GM19238 (cell line): ENCODE data around the gene IGF2.

Experiments
- DNase-seq: peaks from one replicate; pipeline ENCODE4 v3.0.0; 2011; ENCODE audit warnings: low spot score; ENCODE audit not compliant: insufficient read length

The IGF2 gene

GRCh38 chr11:2093575-2094353 is 45.4 kb downstream of the IGF2 start:
- DNase-seq, result no peak

DNA sequence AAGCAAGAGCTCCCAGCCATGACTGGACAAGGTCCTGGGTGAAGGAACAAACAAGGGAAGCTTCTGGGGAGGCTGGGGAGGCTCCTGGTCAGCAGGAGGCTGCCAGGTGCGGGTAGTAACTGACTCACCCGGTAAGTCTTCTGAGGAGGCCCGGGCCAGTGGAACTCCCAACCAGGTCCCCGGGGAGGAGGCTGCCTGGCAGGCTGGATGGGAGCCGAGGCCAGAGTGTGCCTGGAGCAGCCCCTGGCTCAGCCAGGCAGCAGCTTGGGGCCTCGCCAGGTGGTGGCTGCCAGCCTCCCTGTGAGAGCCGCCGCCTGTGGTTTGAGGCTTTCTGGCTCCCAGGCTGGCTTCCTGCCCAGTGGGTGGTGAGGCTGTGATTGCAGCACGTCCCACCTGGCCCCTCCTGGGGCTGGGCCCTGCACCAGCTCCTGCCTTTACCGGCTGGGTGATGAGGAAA is 46.2 kb downstream of the IGF2 start:
- no peak for DNase-seq

GRCh38 chr11:2092464-2092910 is 46.7 kb downstream of the IGF2 start:
- no peak for DNase-seq

DNA sequence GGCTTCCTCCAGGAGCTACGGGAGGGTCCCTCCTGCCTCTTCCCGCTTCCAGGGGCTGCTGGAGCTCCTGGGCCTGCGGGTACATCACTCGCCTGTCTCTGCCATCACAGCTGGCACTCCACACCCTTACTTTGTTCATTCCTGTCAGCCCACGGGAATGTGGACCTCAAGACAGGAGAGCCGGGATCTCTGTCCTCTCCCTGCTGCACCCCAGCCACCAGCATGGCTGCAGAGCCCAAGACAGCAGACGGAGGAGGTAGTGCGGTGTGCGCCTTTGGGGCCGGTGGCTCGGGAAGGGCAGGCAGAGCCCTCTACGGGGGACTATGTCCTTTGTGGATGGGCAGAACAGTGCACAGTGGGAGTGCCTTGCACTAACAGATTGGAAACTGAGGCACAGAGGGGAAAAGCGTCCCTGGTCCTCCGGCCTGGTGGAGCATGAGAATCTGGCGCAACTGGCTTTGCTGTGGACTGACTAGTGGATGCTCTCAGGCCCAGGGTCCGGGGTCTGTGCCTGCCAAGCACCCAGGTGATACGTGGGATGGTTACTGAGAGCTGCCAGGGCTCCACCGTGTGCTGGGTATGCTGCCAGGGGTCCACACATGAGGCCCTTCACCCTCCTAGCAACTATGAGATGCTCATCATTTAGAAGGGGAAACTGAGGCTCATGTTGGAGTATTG is 47.3 kb downstream of the IGF2 start:
- no peak for DNase-seq

- no peak for DNase-seq
Observed at GRCh38 chr11:2091112-2091746, 48.0 kb downstream of the IGF2 start.

- DNase-seq, result no peak
Observed at GRCh38 chr11:2090172-2091111, 48.7 kb downstream of the IGF2 start.

- DNase-seq, result peak; percentile 30
Observed at GRCh38 chr11:2089536-2090165, 49.5 kb downstream of the IGF2 start.

DNA sequence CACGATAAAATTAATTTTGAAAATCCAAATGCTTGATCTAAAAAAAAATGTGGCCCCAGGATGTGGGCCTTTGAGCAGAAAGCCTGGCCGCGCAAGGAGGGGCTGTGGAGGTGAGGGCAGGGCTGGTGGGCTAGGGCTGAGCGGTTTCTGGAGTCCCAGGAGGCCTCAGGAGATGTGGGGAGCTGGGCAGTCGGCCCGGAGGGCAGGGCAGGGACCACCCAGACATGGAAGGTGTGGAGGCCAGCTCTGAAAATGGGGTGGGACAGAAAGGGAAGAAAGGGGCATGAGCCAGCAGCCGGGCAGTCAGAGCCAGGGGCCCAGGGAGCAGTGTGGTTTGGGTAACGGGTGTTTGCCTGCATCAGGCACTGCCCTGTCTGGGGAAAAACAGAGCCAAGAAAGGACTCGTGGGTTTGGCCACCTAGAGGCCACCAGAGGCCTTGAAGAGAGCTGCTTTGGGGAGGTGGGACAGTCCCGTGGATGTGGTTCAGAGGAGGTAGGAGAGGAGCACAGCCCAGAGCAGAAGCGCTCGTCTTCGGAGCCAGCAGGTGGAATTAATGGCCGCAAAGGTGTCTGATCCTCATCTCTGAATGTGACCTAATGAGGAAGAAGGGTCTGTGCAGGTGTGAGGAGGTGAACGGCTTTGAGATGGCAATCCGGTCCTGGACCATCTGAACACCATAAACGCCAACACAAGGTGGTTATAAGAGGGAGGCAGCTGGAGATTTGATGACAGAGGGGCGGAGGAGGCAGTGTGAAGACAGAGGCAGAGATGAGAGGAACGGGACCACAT is 50.2 kb downstream of the IGF2 start:
- no peak for DNase-seq

- DNase-seq, result no peak
Observed at GRCh38 chr11:2088284-2088683, 50.9 kb downstream of the IGF2 start.

DNA sequence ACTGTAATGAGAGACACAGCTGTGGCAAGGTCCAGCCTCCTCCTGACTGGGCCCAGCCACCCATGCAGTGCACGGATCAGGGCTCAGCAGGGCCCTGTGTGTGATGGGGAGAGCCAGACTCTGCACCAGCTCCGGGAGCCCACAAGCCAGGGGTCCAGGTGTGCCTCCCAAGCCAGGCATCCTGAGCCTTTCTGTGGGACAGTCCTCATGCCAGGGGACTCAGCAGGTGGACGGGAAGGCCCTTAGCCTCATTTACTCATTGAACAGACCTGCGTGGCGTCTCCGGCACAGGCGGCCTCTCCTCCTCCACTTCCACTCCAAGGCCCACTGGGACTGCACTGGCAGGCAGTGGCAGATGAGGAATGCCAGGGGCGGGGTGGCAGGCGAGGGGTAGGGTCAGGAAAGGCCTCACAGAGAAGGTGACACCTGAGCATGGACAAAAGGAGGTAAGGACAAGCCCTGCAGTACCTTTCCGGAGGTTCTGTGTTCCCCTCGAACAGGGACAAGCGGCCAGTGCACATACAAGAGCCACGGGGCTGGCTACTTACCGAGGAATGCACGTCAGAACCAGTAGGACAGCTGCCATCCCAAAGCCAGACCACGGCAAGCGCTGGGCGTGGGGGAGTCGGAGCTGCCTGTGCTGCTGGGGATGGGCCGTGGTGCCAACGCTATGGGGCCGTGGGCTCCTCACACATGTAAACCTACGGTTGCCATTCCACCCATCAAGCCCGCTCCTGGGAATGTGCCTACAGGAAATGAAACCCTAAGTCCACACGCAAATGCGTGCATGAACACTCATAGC is 52.7 kb downstream of the IGF2 start:
- DNase-seq, result no peak

- no peak for DNase-seq
Observed at GRCh38 chr11:2085251-2086066, 53.7 kb downstream of the IGF2 start.

- DNase-seq, result no peak
Observed at GRCh38 chr11:2084721-2085120, 54.5 kb downstream of the IGF2 start.
